Activated CD8-positive, alpha-beta memory T cell treated with anti-CD3 and anti-CD28 coated beads for 48 hours (primary cell): ENCODE measurements around the gene CCDC88B.

ENCODE experiments used
- DNase-seq, 3 experiments: peaks; one replicate each; pipeline ENCODE4 v3.0.0-alpha.2; 2020; ENCODE audit warnings: low read depth in 2 of 3, low spot score in 2 of 3

CCDC88B gene

DNA sequence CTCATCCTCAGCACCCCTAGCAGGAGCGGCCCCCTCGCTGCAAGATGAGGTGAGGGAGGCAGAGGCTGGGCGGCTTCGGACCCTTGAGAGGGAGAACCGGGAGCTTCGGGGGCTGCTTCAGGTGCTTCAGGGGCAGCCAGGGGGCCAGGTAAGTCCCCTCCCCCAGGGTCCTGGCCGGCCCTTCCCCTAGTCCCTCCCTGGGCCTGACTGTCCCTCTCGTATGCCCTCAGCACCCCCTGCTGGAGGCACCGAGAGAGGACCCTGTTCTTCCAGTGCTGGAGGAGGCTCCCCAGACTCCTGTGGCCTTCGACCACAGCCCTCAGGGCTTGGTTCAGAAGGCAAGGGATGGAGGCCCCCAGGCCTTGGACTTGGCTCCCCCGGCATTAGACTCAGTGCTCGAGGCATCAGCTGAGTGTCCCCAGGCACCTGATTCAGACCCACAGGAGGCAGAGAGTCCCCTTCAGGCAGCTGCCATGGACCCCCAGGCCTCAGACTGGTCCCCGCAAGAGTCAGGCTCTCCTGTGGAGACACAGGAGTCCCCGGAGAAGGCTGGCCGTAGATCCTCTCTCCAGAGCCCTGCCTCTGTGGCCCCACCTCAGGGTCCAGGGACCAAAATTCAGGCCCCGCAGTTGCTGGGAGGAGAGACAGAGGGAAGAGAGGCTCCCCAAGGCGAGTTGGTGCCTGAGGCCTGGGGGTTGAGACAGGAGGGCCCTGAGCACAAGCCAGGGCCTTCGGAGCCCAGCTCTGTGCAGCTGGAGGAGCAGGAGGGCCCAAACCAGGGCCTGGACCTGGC lies 4.0 kb downstream of the CCDC88B start:
- DNase-seq, result no peak

DNA sequence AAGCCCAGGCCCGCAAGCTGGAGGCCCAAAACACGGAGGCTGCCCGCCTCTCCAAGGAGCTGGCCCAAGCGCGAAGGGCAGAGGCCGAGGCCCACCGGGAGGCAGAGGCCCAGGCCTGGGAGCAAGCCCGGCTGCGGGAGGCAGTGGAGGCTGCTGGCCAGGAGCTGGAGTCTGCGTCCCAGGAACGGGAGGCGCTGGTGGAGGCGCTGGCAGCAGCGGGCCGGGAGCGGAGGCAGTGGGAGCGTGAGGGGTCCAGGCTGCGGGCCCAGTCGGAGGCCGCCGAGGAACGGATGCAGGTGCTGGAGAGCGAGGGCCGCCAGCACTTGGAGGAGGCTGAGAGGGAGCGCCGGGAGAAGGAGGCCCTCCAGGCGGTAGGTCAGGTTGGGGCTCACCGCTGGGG lies 4.8 kb downstream of the CCDC88B start:
- no peak for DNase-seq

GRCh38 chr11:64347193-64347867 lies 7.3 kb downstream of the CCDC88B start:
- no peak for DNase-seq

GRCh38 chr11:64348383-64349024 lies 8.5 kb downstream of the CCDC88B start:
- DNase-seq, result no peak

GRCh38 chr11:64349025-64349387 lies 9.0 kb downstream of the CCDC88B start:
- no peak for DNase-seq

DNA sequence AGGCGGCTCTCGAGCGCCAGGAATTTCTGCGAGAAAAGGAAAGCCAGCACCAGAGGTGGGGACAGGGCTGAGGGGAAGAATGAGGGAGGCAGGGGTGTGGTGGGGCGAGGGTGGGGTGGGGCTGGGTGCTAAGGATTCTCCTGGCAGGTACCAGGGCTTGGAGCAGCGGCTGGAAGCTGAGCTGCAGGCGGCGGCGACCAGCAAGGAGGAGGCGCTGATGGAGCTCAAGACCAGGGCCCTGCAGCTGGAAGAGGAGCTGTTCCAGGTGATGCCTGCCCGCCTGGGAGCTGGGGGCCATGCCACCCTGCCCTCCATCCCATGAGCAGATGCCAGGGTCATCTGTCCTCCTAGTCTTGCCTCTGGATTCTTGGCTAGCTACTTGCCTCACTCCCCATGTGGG lies 9.4 kb downstream of the CCDC88B start:
- no peak for DNase-seq

GRCh38 chr11:64351136-64351631 lies 11.2 kb downstream of the CCDC88B start:
- no peak for DNase-seq

DNA sequence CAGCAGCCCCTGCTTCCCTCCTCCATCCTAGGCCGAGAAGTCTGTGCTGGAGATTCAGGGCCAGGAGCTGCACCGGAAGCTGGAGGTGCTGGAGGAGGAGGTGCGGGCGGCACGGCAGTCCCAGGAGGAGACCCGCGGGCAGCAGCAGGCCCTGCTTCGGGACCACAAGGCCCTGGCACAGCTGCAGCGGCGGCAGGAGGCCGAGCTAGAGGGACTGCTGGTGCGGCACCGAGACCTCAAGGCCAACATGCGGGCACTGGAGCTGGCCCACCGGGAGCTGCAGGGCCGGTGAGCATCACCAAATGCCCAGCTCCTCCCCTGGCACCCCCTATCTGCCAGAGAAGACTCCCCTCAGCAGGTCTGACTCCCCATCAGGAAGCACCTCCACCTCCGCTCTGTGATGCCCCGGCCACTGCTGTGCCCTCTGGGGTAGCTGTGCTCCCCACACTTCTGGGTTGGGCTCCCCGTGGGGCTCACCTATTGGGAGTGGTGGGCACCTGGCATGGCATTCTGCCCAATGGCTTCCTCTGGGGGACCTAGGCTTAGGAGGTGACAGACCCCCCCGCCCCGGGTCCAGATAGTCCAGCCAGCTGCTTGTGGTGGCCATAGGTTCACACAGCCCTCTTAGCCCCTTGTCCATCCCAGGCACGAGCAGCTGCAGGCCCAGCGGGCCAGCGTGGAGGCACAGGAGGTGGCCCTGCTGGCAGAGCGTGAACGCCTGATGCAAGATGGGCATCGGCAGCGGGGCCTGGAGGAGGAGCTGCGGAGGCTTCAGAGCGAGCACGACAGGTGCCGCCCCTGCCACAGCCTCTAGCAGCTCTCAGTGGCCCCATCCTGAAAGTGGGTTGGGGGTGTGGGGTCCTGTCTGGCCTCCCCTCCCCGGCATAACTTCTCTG lies 12.3 kb downstream of the CCDC88B start:
- DNase-seq, result no peak

GRCh38 chr11:64352995-64353714 lies 13.2 kb downstream of the CCDC88B start:
- no peak for DNase-seq

GRCh38 chr11:64353715-64354506 lies 13.9 kb downstream of the CCDC88B start:
- DNase-seq, result no peak

GRCh38 chr11:64355078-64355940 lies 15.3 kb downstream of the CCDC88B start:
- DNase-seq, result peak in 1 of 3 experiments; percentile 29

- no peak for DNase-seq
Observed at GRCh38 chr11:64356498-64357411, 16.8 kb downstream of the CCDC88B start.

- DNase-seq, result no peak
Observed at GRCh38 chr11:64357446-64357845, 17.4 kb downstream of the CCDC88B start.

DNA sequence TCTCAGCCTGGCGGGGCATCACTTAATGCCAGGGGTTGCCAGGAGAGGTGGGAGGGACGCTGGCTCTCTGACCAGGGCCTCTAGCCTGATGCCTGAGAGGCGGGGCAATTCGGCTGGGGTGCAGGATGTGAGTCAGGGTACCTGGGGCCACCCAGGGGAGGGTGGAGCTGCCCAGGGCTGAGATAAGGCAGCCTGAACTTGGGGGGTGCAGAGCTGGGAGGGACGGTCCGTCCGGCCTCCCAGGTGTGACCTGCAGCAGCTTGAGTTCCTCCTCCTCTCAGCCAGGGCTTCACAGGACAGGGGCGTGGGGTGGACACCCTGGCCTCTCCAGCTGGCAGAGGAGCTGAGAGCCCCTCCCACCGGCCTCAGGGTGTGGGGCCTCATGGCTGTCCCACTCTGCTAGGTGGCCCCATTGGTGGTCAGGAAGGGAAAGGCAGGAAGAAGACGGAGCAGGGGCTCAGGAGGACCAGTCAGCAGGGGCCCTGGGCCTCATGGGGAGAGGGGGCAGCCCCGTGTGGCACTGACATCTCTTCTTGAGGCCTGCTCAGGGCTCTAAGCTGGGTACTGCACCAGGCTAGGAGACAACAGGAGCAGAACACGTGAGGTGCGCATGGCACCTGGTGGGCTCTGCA lies 18.0 kb downstream of the CCDC88B start:
- peak in 2 of 3 experiments; percentile 32 to 41 for DNase-seq

GRCh38 chr11:64358536-64358906 lies 18.5 kb downstream of the CCDC88B start:
- DNase-seq, result no peak

- peak in 1 of 3 experiments; percentile 34 for DNase-seq
Observed at GRCh38 chr11:64358907-64359711, 19.1 kb downstream of the CCDC88B start, which contains the start of gene RPS6KA4. RPS6KA4 (plus strand) TSS chr11:64359162; CDS start chr11:64359236, 74 bp downstream.
